K562 (cell line): ENCODE results near the gene RUVBL2. TPM values are rescaled to one million over a fixed set of nuclear protein-coding genes. Genes with fewer than 3 reads are reported as not detected.

Experiments
- CBFB ChIP-seq: sonication (generic); formaldehyde crosslinking; IDR thresholded peaks from 2 replicates; pipeline ENCODE4 v1.4.0; 2020; ENCODE audit warnings: mild to moderate bottlenecking, missing genetic modification reagents
- CHD2 ChIP-seq: IDR thresholded peaks from 2 replicates; pipeline ENCODE4 v1.6.1; 2011; ENCODE audit warnings: low read depth, low read length
- CTBP1 ChIP-seq: fragments of 450-650 bp; IDR thresholded peaks from 2 replicates; pipeline ENCODE4 v1.6.1; 2016; ENCODE audit warnings: borderline replicate concordance
- CXXC5 ChIP-seq: fragments of 250-450 bp; sonication (Bioruptor Pico); IDR thresholded peaks from 2 replicates; pipeline ENCODE4 v1.8.0; 2022; ENCODE audit warnings: inconsistent platforms, mild to moderate bottlenecking, moderate library complexity
- GTF2B ChIP-seq: IDR thresholded peaks from 2 replicates; pipeline ENCODE4 v1.6.1; 2011; ENCODE audit not compliant: insufficient read length; ENCODE audit errors: extremely low read depth
- KDM5B ChIP-seq: fragments of 200-600 bp; sonication (generic); IDR thresholded peaks from 2 replicates; pipeline ENCODE4 v1.6.1; 2012; ENCODE audit warnings: low read depth, mild to moderate bottlenecking, moderate library complexity, low read length, control low read depth, inconsistent platforms; ENCODE audit not compliant: insufficient replicate concordance
- PHF8 ChIP-seq: fragments of 200-600 bp; sonication (generic); IDR thresholded peaks from 2 replicates; pipeline ENCODE4 v1.6.1; 2012; ENCODE audit warnings: mixed run types, mild to moderate bottlenecking, inconsistent platforms, low read length, moderate library complexity, borderline replicate concordance
- SMAD1 ChIP-seq: fragments of 150-350 bp; IDR thresholded peaks from 2 replicates; pipeline ENCODE4 v1.6.1; 2014; ENCODE audit warnings: low read length, low read depth; ENCODE audit not compliant: partially characterized antibody
- SRF ChIP-seq, 2 experiments: fragments of 250-450, 450-650 bp in 1 of 2; sonication (Bioruptor Pico) in 1 of 2; sonication (generic) in 1 of 2; formaldehyde crosslinking; IDR thresholded peaks; 2 replicates each; pipeline versions ENCODE4 v1.5.0 to v1.5.1; 2020 to 2022; ENCODE audit warnings: mild to moderate bottlenecking in 1 of 2, missing genetic modification reagents in 1 of 2
- YY1 ChIP-seq, 3 experiments: IDR thresholded peaks; 2 replicates each; pipeline ENCODE4 v1.6.1; 2011; ENCODE audit warnings: low read length in 2 of 3, mild to moderate bottlenecking in 2 of 3, moderate library complexity in 2 of 3, borderline replicate concordance in 1 of 3, control low read depth in 1 of 3, low read depth in 1 of 3; ENCODE audit not compliant: insufficient read depth in 3 of 3, insufficient replicate concordance in 2 of 3, control insufficient read depth in 1 of 3, insufficient read length in 1 of 3; ENCODE audit errors: extremely low read depth in 1 of 3
- ZNF584 ChIP-seq: fragments of 200-800 bp; sonication (Bioruptor generic); IDR thresholded peaks from 2 replicates; pipeline ENCODE4 v1.6.1; 2016; ENCODE audit warnings: low read depth, mild to moderate bottlenecking, missing genetic modification characterization, missing compliant biosample characterization
- ZNF764 ChIP-seq: fragments of 250-450 bp; sonication (Bioruptor Pico); IDR thresholded peaks from 2 replicates; pipeline ENCODE4 v1.4.0; 2020; ENCODE audit warnings: low read depth, mild to moderate bottlenecking, moderate library complexity
- polyA plus RNA-seq, 8 experiments: library from polyadenylated mRNA; depleted of rRNA in 4 of 8; stranded (reverse) in 5 of 8; unstranded in 3 of 8; fragments of >200 nt; fragmentation: Nextera tagmentation in 2 of 8; fragmentation: Illumina TruSeq in 1 of 8; extraction: Ambion mirVana in 2 of 8; extraction: Trizol in 1 of 8; gene quantifications; 2 replicates each; pipeline versions ENCODE4 v1.2.1 to v1.2.3, GENCODE V29; 2011 to 2014; ENCODE audit warnings: inconsistent platforms in 1 of 8, missing spikeins in 1 of 8
- total RNA-seq, 7 experiments: library from RNA; depleted of rRNA in 6 of 7; stranded (reverse); fragments of >200 nt in 6 of 7; fragmentation: Illumina TruSeq in 2 of 7; extraction: Trizol in 2 of 7; gene quantifications; 2 replicates each; pipeline versions ENCODE4 v1.2.1 to v1.2.3, GENCODE V29; 2011 to 2021; ENCODE audit warnings: low replicate concordance in 1 of 7
- TF ChIP-seq, protein P1 (sequence below): fragments of 450-650 bp; IDR thresholded peaks from 2 replicates; pipeline ENCODE4 v1.7.0; 2016; ENCODE audit warnings: borderline replicate concordance
- TF ChIP-seq, protein P2 (sequence below): sonication (generic); formaldehyde crosslinking; IDR thresholded peaks from 2 replicates; pipeline ENCODE4 v1.8.0; 2023; ENCODE audit warnings: mild to moderate bottlenecking, missing genetic modification reagents
- TF ChIP-seq, protein P3 (sequence below), 2 experiments: fragments of 150-350 bp in 1 of 2; IDR thresholded peaks; 2 replicates each; pipeline ENCODE4 v1.6.1; 2012 to 2016; ENCODE audit warnings: low read depth in 2 of 2, low read length in 2 of 2, mild to moderate bottlenecking in 1 of 2, moderate library complexity in 1 of 2

RUVBL2 gene
- total and polyA plus RNA-seq, 9 of the 15 experiments (the other 6 are each of a cell fraction or from before 2014, with no cell fraction given) = 71.4 to 453 (median 237) TPM

GRCh38 chr19:49019242-49019932, 25.7 kb downstream of the RUVBL2 start (continued):
- TF ChIP-seq, protein P1, sequence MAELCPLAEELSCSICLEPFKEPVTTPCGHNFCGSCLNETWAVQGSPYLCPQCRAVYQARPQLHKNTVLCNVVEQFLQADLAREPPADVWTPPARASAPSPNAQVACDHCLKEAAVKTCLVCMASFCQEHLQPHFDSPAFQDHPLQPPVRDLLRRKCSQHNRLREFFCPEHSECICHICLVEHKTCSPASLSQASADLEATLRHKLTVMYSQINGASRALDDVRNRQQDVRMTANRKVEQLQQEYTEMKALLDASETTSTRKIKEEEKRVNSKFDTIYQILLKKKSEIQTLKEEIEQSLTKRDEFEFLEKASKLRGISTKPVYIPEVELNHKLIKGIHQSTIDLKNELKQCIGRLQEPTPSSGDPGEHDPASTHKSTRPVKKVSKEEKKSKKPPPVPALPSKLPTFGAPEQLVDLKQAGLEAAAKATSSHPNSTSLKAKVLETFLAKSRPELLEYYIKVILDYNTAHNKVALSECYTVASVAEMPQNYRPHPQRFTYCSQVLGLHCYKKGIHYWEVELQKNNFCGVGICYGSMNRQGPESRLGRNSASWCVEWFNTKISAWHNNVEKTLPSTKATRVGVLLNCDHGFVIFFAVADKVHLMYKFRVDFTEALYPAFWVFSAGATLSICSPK = no peak
- TF ChIP-seq ZNF764 (CRISPR knock-in tag) (peak; percentile 93), CTBP1 (no peak), CXXC5 (0 out of 2 replicates have a peak, but pooled peaks have one; percentile 17), KDM5B (no peak), YY1 (IDR thresholded peaks at IDR 0.05; ENCODE audit: borderline replicate concordance in 1 of 3, control insufficient read depth in 1 of 3, extremely low read depth in 1 of 3, insufficient read depth in 3 of 3, insufficient read length in 1 of 3, insufficient replicate concordance in 2 of 3, low read depth in 1 of 3, low read length in 2 of 3) (no peak), ZNF584 (CRISPR knock-in tag) (no peak), CHD2 (peak; percentile 54), CBFB (CRISPR knock-in tag) (peak; percentile 65; the same call in 1 of the 2 replicates), PHF8 (no peak), SRF (CRISPR knock-in tag; IDR thresholded peaks at IDR 0.05) (0 out of 4 replicates have a peak, but pooled peaks of 1 of the 2 experiments have one; percentile 12), SMAD1 (no peak), GTF2B (no peak)
- TF ChIP-seq, protein P2, sequence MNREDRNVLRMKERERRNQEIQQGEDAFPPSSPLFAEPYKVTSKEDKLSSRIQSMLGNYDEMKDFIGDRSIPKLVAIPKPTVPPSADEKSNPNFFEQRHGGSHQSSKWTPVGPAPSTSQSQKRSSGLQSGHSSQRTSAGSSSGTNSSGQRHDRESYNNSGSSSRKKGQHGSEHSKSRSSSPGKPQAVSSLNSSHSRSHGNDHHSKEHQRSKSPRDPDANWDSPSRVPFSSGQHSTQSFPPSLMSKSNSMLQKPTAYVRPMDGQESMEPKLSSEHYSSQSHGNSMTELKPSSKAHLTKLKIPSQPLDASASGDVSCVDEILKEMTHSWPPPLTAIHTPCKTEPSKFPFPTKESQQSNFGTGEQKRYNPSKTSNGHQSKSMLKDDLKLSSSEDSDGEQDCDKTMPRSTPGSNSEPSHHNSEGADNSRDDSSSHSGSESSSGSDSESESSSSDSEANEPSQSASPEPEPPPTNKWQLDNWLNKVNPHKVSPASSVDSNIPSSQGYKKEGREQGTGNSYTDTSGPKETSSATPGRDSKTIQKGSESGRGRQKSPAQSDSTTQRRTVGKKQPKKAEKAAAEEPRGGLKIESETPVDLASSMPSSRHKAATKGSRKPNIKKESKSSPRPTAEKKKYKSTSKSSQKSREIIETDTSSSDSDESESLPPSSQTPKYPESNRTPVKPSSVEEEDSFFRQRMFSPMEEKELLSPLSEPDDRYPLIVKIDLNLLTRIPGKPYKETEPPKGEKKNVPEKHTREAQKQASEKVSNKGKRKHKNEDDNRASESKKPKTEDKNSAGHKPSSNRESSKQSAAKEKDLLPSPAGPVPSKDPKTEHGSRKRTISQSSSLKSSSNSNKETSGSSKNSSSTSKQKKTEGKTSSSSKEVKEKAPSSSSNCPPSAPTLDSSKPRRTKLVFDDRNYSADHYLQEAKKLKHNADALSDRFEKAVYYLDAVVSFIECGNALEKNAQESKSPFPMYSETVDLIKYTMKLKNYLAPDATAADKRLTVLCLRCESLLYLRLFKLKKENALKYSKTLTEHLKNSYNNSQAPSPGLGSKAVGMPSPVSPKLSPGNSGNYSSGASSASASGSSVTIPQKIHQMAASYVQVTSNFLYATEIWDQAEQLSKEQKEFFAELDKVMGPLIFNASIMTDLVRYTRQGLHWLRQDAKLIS (CRISPR knock-in tag) = no peak
- TF ChIP-seq, protein P3, sequence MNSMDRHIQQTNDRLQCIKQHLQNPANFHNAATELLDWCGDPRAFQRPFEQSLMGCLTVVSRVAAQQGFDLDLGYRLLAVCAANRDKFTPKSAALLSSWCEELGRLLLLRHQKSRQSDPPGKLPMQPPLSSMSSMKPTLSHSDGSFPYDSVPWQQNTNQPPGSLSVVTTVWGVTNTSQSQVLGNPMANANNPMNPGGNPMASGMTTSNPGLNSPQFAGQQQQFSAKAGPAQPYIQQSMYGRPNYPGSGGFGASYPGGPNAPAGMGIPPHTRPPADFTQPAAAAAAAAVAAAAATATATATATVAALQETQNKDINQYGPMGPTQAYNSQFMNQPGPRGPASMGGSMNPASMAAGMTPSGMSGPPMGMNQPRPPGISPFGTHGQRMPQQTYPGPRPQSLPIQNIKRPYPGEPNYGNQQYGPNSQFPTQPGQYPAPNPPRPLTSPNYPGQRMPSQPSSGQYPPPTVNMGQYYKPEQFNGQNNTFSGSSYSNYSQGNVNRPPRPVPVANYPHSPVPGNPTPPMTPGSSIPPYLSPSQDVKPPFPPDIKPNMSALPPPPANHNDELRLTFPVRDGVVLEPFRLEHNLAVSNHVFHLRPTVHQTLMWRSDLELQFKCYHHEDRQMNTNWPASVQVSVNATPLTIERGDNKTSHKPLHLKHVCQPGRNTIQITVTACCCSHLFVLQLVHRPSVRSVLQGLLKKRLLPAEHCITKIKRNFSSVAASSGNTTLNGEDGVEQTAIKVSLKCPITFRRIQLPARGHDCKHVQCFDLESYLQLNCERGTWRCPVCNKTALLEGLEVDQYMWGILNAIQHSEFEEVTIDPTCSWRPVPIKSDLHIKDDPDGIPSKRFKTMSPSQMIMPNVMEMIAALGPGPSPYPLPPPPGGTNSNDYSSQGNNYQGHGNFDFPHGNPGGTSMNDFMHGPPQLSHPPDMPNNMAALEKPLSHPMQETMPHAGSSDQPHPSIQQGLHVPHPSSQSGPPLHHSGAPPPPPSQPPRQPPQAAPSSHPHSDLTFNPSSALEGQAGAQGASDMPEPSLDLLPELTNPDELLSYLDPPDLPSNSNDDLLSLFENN (IDR thresholded peaks at IDR 0.05; ENCODE audit: low read depth in 2 of 2, low read length in 2 of 2) = no peak
